Neutrophil (primary cell): Measurements from ENCODE around the gene ETNK1.
"Not testable (repeated sequence)": the region's sequence is repeated elsewhere in the genome, so short reads cannot be mapped to it uniquely, and the experiment has no call there.

Experiments
- H3K27ac ChIP-seq: fragments of 200-600 bp; sonication (generic); 2 replicates; pipeline ENCODE4 v1.5.1; 2016; ENCODE audit warnings: mild to moderate bottlenecking, moderate library complexity
- H3K27me3 ChIP-seq: fragments of 200-600 bp; sonication (generic); 2 replicates; pipeline ENCODE4 v1.6.0; 2016; ENCODE audit warnings: mild to moderate bottlenecking
- H3K36me3 ChIP-seq: fragments of 200-600 bp; sonication (generic); 2 replicates; pipeline ENCODE4 v1.5.1; 2017
- H3K4me1 ChIP-seq, 2 experiments: fragments of 200-600 bp in 1 of 2; sonication (generic) in 1 of 2; 1 replicate in 1 of 2; 2 replicates in 1 of 2; pipeline versions ENCODE4 v1.5.1 to v1.6.1; 2013 to 2016; ENCODE audit warnings: low read depth in 1 of 2, low read length in 1 of 2, mild to moderate bottlenecking in 1 of 2, moderate library complexity in 1 of 2; ENCODE audit not compliant: control insufficient read depth in 1 of 2, insufficient read depth in 1 of 2
- H3K4me3 ChIP-seq, 2 experiments: fragments of 200-600 bp in 1 of 2; sonication (generic) in 1 of 2; 1 replicate in 1 of 2; 2 replicates in 1 of 2; pipeline ENCODE4 v1.5.1; 2013 to 2016; ENCODE audit warnings: low read depth in 1 of 2, low read length in 1 of 2, mild to moderate bottlenecking in 1 of 2, moderate library complexity in 1 of 2
- H3K9me3 ChIP-seq: fragments of 200-600 bp; sonication (generic); 2 replicates; pipeline ENCODE4 v1.5.1; 2016
- CTCF ChIP-seq: fragments of 200-600 bp; sonication (generic); IDR thresholded peaks from 2 replicates; pipeline ENCODE4 v1.5.1; 2016; ENCODE audit warnings: antibody characterized with exemption

Gene ETNK1

GRCh38 chr12:22700106-22700505 is 75.1 kb downstream of the ETNK1 start:
- H3K27me3 ChIP-seq = no peaks in the 10 kb centered on the region
- no peaks in the 10 kb centered on the region for H3K4me1 ChIP-seq
- H3K9me3 ChIP-seq = no peaks in the 10 kb centered on the region
- no peaks in the 10 kb centered on the region for H3K36me3 ChIP-seq
- no peak overlapping the region for H3K27ac ChIP-seq
- no peak for TF ChIP-seq CTCF
- H3K4me3 ChIP-seq = no peak overlapping the region

GRCh38 chr12:22701216-22701809 is 76.3 kb downstream of the ETNK1 start:
- H3K27me3 ChIP-seq, H3K4me1 ChIP-seq, H3K27ac ChIP-seq, H3K9me3 ChIP-seq, H3K36me3 ChIP-seq, H3K4me3 ChIP-seq: not testable (repeated sequence)

GRCh38 chr12:22702690-22703089 is 77.7 kb downstream of the ETNK1 start:
- Histone ChIP-seq H3K27me3 (no peaks in the 10 kb centered on the region), H3K4me1 (no peaks in the 10 kb centered on the region), H3K4me3 (no peak overlapping the region), H3K36me3 (no peaks in the 10 kb centered on the region), H3K27ac (no peak overlapping the region), H3K9me3 (no peaks in the 10 kb centered on the region)
- TF ChIP-seq CTCF = no peak

GRCh38 chr12:22709292-22709691 is 84.3 kb downstream of the ETNK1 start:
- Histone ChIP-seq H3K27ac (no peak overlapping the region), H3K4me3 (no peak overlapping the region), H3K27me3 (no peaks in the 10 kb centered on the region), H3K36me3 (no peaks in the 10 kb centered on the region), H3K9me3 (no peaks in the 10 kb centered on the region), H3K4me1 (no peaks in the 10 kb centered on the region)
- no peak for TF ChIP-seq CTCF

GRCh38 chr12:22712083-22712482 is 87.1 kb downstream of the ETNK1 start:
- H3K36me3 ChIP-seq = no peaks in the 10 kb centered on the region
- no peak overlapping the region for H3K27ac ChIP-seq
- no peaks in the 10 kb centered on the region for H3K4me1 ChIP-seq

GRCh38 chr12:22715254-22715653 is 90.3 kb downstream of the ETNK1 start:
- TF ChIP-seq CTCF = no peak
- H3K9me3 ChIP-seq = no peaks in the 10 kb centered on the region

More at GRCh38 chr12:22712083-22712482, 87.1 kb downstream of the ETNK1 start:
- Histone ChIP-seq H3K4me3 (no peak overlapping the region), H3K9me3 (no peaks in the 10 kb centered on the region), H3K27me3 (no peaks in the 10 kb centered on the region)
- no peak for TF ChIP-seq CTCF

More at GRCh38 chr12:22715254-22715653, 90.3 kb downstream of the ETNK1 start:
- no peaks in the 10 kb centered on the region for H3K27me3 ChIP-seq
- H3K36me3 ChIP-seq = no peaks in the 10 kb centered on the region
- H3K4me1 ChIP-seq = no peaks in the 10 kb centered on the region
- H3K4me3 ChIP-seq = no peak overlapping the region
- H3K27ac ChIP-seq = no peak overlapping the region
